Renal pelvis (tissue), 4 donors: Measurements from ENCODE around the gene APIP. TPM values are rescaled to one million over a fixed set of nuclear protein-coding genes. Genes with fewer than 3 reads are reported as not detected.
A peak's percentile ranks its signal among the peaks of the same experiment; 100 is the strongest.

Experiments
- DNase-seq: peaks from one replicate; pipeline ENCODE4 v3.0.0-alpha.2; 2013
- polyA plus RNA-seq, 3 donors: library from polyadenylated mRNA; unstranded; fragments of 120-200 nt; gene quantifications; one replicate each; pipeline ENCODE4 v1.2.1, GENCODE V29; 2013; ENCODE audit not compliant: insufficient read length in 3 of 3

The APIP gene
- polyA plus RNA-seq, 3 donors, result 28.2 to 45.6 (median 41.6) TPM

- DNase-seq, result no peak
Observed at GRCh38 chr11:34893416-34893815, 22.8 kb downstream of the APIP start.

- DNase-seq, result no peak
Observed at GRCh38 chr11:34891611-34892010, 24.6 kb downstream of the APIP start.

- DNase-seq, result peak; percentile 21
Observed at GRCh38 chr11:34890812-34891211, 25.4 kb downstream of the APIP start.

GRCh38 chr11:34890089-34890488, 26.1 kb downstream of the APIP start:
- DNase-seq, result no peak

- no peak for DNase-seq
Observed at GRCh38 chr11:34887260-34887659, 28.9 kb downstream of the APIP start.

- no peak for DNase-seq
Observed at GRCh38 chr11:34886609-34887008, 29.6 kb downstream of the APIP start.

GRCh38 chr11:34881900-34882299, 34.3 kb downstream of the APIP start:
- DNase-seq, result no peak

- no peak for DNase-seq
Observed at GRCh38 chr11:34877375-34877975, 38.7 kb downstream of the APIP start.

GRCh38 chr11:34874202-34874601, 42.0 kb downstream of the APIP start:
- DNase-seq, result no peak

GRCh38 chr11:34870548-34871196, 45.5 kb downstream of the APIP start:
- DNase-seq, result no peak

GRCh38 chr11:34869425-34869824, 46.8 kb downstream of the APIP start:
- DNase-seq, result no peak

GRCh38 chr11:34866375-34866774, 49.8 kb downstream of the APIP start:
- DNase-seq, result no peak

GRCh38 chr11:34865261-34865660, 50.9 kb downstream of the APIP start:
- no peak for DNase-seq

- no peak for DNase-seq
Observed at GRCh38 chr11:34864424-34864823, 51.8 kb downstream of the APIP start.

GRCh38 chr11:34863048-34863447, 53.1 kb downstream of the APIP start:
- no peak for DNase-seq

GRCh38 chr11:34860518-34860917, 55.7 kb downstream of the APIP start:
- no peak for DNase-seq

GRCh38 chr11:34860034-34860433, 56.1 kb downstream of the APIP start:
- peak; percentile 28 for DNase-seq

GRCh38 chr11:34859496-34859895, 56.7 kb downstream of the APIP start:
- no peak for DNase-seq

- no peak for DNase-seq
Observed at GRCh38 chr11:34857463-34857862, 58.7 kb downstream of the APIP start.

GRCh38 chr11:34856251-34856650, 59.9 kb downstream of the APIP start:
- no peak for DNase-seq

GRCh38 chr11:34855754-34856095, 60.5 kb downstream of the APIP start:
- DNase-seq, result no peak

GRCh38 chr11:34855021-34855753, 61.0 kb downstream of the APIP start:
- no peak for DNase-seq

GRCh38 chr11:34851916-34852315, 64.3 kb downstream of the APIP start:
- no peak for DNase-seq
